H1 (cell line): ENCODE measurements around the gene PAF1. TPM values are rescaled to one million over a fixed set of nuclear protein-coding genes. Genes with fewer than 3 reads are reported as not detected.

ENCODE experiments used
- CTCF ChIA-PET: fragments of 300-600 bp; sonication (Branson Sonifier 250); formaldehyde crosslinking; loops from one replicate; lab custom pipeline; 2021; ENCODE audit not compliant: partially characterized antibody; lab: Charles Lee
- POLR2A ChIA-PET: fragments of 300-600 bp; sonication (Branson Sonifier 250); formaldehyde crosslinking; loops from one replicate; lab custom pipeline; 2021; ENCODE audit warnings: inconsistent platforms; ENCODE audit not compliant: partially characterized antibody; lab: Charles Lee
- DNase-seq, 2 experiments: peaks; one replicate each; pipeline versions ENCODE4 v3.0.0 to v3.0.0-alpha.2; 2010 to 2022; ENCODE audit warnings: low spot score in 2 of 2, low read depth in 1 of 2, mixed read lengths in 1 of 2
- FAIRE-seq: peaks from 2 replicates; lab custom pipeline; 2011; peaks lifted over from hg19 to GRCh38; lab: Jason Lieb, UNC
- H2AFZ ChIP-seq: 2 replicates; pipeline ENCODE4 v1.8.1; 2012; ENCODE audit warnings: low read length, inconsistent platforms
- H2AK5ac ChIP-seq: 2 replicates; pipeline ENCODE4 v1.6.1; 2013; ENCODE audit warnings: low read depth, low read length
- H2BK120ac ChIP-seq: replicated peaks from 2 replicates; pipeline ENCODE3; 2013; ENCODE audit warnings: low read depth, low read length, inconsistent platforms
- H2BK12ac ChIP-seq: 2 replicates; pipeline ENCODE4 v1.6.1; 2013; ENCODE audit warnings: low read depth, low read length
- H2BK15ac ChIP-seq: 2 replicates; pipeline ENCODE4 v1.6.1; 2013; ENCODE audit warnings: low read length
- H2BK20ac ChIP-seq: 2 replicates; pipeline ENCODE4 v1.6.1; 2013; ENCODE audit warnings: low read length
- H2BK5ac ChIP-seq: 2 replicates; pipeline ENCODE4 v1.6.1; 2013; ENCODE audit warnings: low read depth, low read length
- H3K14ac ChIP-seq: 2 replicates; pipeline ENCODE4 v1.6.1; 2013; ENCODE audit warnings: inconsistent platforms; ENCODE audit not compliant: insufficient read length
- H3K18ac ChIP-seq: 2 replicates; pipeline ENCODE4 v1.6.1; 2013; ENCODE audit warnings: low read length; ENCODE audit errors: extremely low read depth
- H3K23ac ChIP-seq: 2 replicates; pipeline ENCODE4 v1.6.1; 2013; ENCODE audit warnings: inconsistent platforms; ENCODE audit not compliant: insufficient read length
- H3K23me2 ChIP-seq: 2 replicates; pipeline ENCODE4 v1.6.1; 2013; ENCODE audit warnings: low read depth, low read length
- H3K27ac ChIP-seq: 2 replicates; pipeline ENCODE4 v1.6.1; 2011; ENCODE audit warnings: low read depth, low read length, inconsistent platforms
- H3K27me3 ChIP-seq, 4 experiments: replicated peaks in 1 of 4; 1 replicate in 1 of 4; 2 replicates in 3 of 4; pipeline versions ENCODE4 v1.6.1 to v1.8.1; 2011 to 2013; ENCODE audit warnings: low read length in 3 of 4, mild to moderate bottlenecking in 3 of 4, inconsistent platforms in 2 of 4, mixed read lengths in 2 of 4, moderate library complexity in 1 of 4; ENCODE audit not compliant: control insufficient read depth in 3 of 4, insufficient read depth in 3 of 4; ENCODE audit errors: extremely low read depth in 1 of 4
- H3K36me3 ChIP-seq, 4 experiments: 2 replicates each; pipeline versions ENCODE4 v1.6.1 to v1.8.1; 2011 to 2013; ENCODE audit warnings: mild to moderate bottlenecking in 4 of 4, low read length in 3 of 4, moderate library complexity in 2 of 4, control low read depth in 1 of 4, inconsistent platforms in 1 of 4; ENCODE audit not compliant: insufficient read depth in 4 of 4, control insufficient read depth in 2 of 4
- H3K4ac ChIP-seq: replicated peaks from 2 replicates; pipeline ENCODE3; 2013; ENCODE audit warnings: low read length, low read depth, mixed read lengths, inconsistent platforms; ENCODE audit not compliant: insufficient read length
- H3K4me1 ChIP-seq, 4 experiments: replicated peaks in 1 of 4; 1 replicate in 1 of 4; 2 replicates in 3 of 4; pipeline versions ENCODE4 v1.6.1 to v1.8.1; 2011 to 2013; ENCODE audit warnings: low read length in 3 of 4, inconsistent platforms in 2 of 4, mixed read lengths in 1 of 4; ENCODE audit not compliant: insufficient read depth in 4 of 4, control insufficient read depth in 3 of 4
- H3K4me2 ChIP-seq, 2 experiments: 2 replicates each; pipeline versions ENCODE4 v1.6.1 to v1.8.1; 2011 to 2013; ENCODE audit warnings: low read depth in 2 of 2, low read length in 2 of 2, control low read depth in 1 of 2, inconsistent platforms in 1 of 2, mild to moderate bottlenecking in 1 of 2; ENCODE audit not compliant: insufficient read depth in 1 of 2
- H3K4me3 ChIP-seq, 4 experiments: fragments of 200-600, 300-600 bp in 1 of 4; sonication (generic), shearing (Covaris generic), sonication (Bioruptor Twin) in 1 of 4; 2 replicates each; pipeline versions ENCODE4 v1.5.1 to v1.8.1; 2011 to 2016; ENCODE audit warnings: low read length in 4 of 4, low read depth in 3 of 4, control low read depth in 2 of 4, inconsistent platforms in 2 of 4, mild to moderate bottlenecking in 2 of 4, mixed read lengths in 1 of 4, moderate library complexity in 1 of 4; ENCODE audit not compliant: insufficient read depth in 2 of 4; ENCODE audit errors: extremely low read depth in 1 of 4
- H3K56ac ChIP-seq: replicated peaks from 2 replicates; pipeline ENCODE3; 2013; ENCODE audit warnings: low read depth, mild to moderate bottlenecking, mixed read lengths, low read length, inconsistent platforms; ENCODE audit not compliant: insufficient read length
- H3K79me1 ChIP-seq: 2 replicates; pipeline ENCODE4 v1.6.1; 2013; ENCODE audit warnings: low read depth, low read length, control low read depth
- H3K79me2 ChIP-seq, 2 experiments: 2 replicates each; pipeline versions ENCODE4 v1.6.1 to v1.8.1; 2012 to 2013; ENCODE audit warnings: low read length in 2 of 2, mild to moderate bottlenecking in 2 of 2, inconsistent platforms in 1 of 2; ENCODE audit not compliant: insufficient read depth in 2 of 2, control insufficient read depth in 1 of 2
- H3K9ac ChIP-seq, 4 experiments: replicated peaks in 1 of 4; 1 replicate in 1 of 4; 2 replicates in 3 of 4; pipeline versions ENCODE4 v1.6.1 to v1.8.1; 2011 to 2013; ENCODE audit warnings: low read depth in 3 of 4, low read length in 3 of 4, control low read depth in 2 of 4, mild to moderate bottlenecking in 2 of 4, moderate library complexity in 2 of 4, inconsistent platforms in 1 of 4; ENCODE audit errors: extremely low read depth in 1 of 4
- H3K9me3 ChIP-seq, 2 experiments: 2 replicates each; pipeline versions ENCODE4 v1.6.1 to v1.8.1; 2012 to 2013; ENCODE audit warnings: mild to moderate bottlenecking in 2 of 2, moderate library complexity in 2 of 2, control low read depth in 1 of 2, inconsistent platforms in 1 of 2, low read depth in 1 of 2, low read length in 1 of 2, mixed read lengths in 1 of 2; ENCODE audit not compliant: insufficient read depth in 2 of 2
- H4K20me1 ChIP-seq, 2 experiments: replicated peaks in 1 of 2; 2 replicates each; pipeline versions ENCODE3 to v1.8.1; 2011 to 2013; ENCODE audit warnings: inconsistent platforms in 2 of 2, low read length in 2 of 2, mild to moderate bottlenecking in 1 of 2; ENCODE audit not compliant: insufficient read depth in 2 of 2, control insufficient read depth in 1 of 2
- H4K5ac ChIP-seq: 2 replicates; pipeline ENCODE4 v1.6.1; 2013; ENCODE audit warnings: low read length, low read depth, mixed read lengths, inconsistent platforms; ENCODE audit not compliant: insufficient read length
- H4K8ac ChIP-seq: 2 replicates; pipeline ENCODE4 v1.8.0; 2013; ENCODE audit warnings: mild to moderate bottlenecking, moderate library complexity, low read length, inconsistent platforms; ENCODE audit not compliant: insufficient read depth; ENCODE audit errors: extremely low read depth
- H4K91ac ChIP-seq: replicated peaks from 2 replicates; pipeline ENCODE3; 2013; ENCODE audit warnings: low read length, mixed read lengths, inconsistent platforms; ENCODE audit not compliant: insufficient read length
- BRCA1 ChIP-seq: IDR thresholded peaks from 2 replicates; pipeline ENCODE4 v1.6.1; 2012; ENCODE audit warnings: low read depth, low read length, improper control_type of control experiment
- CHD2 ChIP-seq: IDR thresholded peaks from 2 replicates; pipeline ENCODE4 v1.6.1; 2012; ENCODE audit warnings: low read length, improper control_type of control experiment
- FOSL1 ChIP-seq: IDR thresholded peaks from 2 replicates; pipeline ENCODE4 v1.6.1; 2011; ENCODE audit warnings: mild to moderate bottlenecking, low read depth, low read length, moderate library complexity; ENCODE audit not compliant: insufficient read depth
- GABPA ChIP-seq: IDR thresholded peaks from 2 replicates; pipeline ENCODE4 v1.6.1; 2011; ENCODE audit warnings: mild to moderate bottlenecking, low read length, moderate library complexity, borderline replicate concordance; ENCODE audit not compliant: insufficient read depth
- JUN ChIP-seq: IDR thresholded peaks from 2 replicates; pipeline ENCODE4 v1.6.1; 2011; ENCODE audit warnings: low read depth, mild to moderate bottlenecking, improper control_type of control experiment, low read length
- POLR2AphosphoS5 ChIP-seq: IDR thresholded peaks from 2 replicates; pipeline ENCODE4 v1.6.1; 2011; ENCODE audit warnings: low read depth, low read length
- POU5F1 ChIP-seq: IDR thresholded peaks from 2 replicates; pipeline ENCODE4 v1.6.1; 2011; ENCODE audit warnings: low read depth, mild to moderate bottlenecking, low read length, moderate library complexity
- RBBP5 ChIP-seq: IDR thresholded peaks from 2 replicates; pipeline ENCODE4 v1.7.1; 2012; ENCODE audit warnings: low read depth, mild to moderate bottlenecking, inconsistent platforms, low read length, moderate library complexity, borderline replicate concordance
- SUZ12 ChIP-seq: fragments of 200-600 bp; sonication (generic); IDR thresholded peaks from 2 replicates; pipeline ENCODE4 v1.6.1; 2012; ENCODE audit warnings: mild to moderate bottlenecking, inconsistent platforms, low read length, moderate library complexity, mixed read lengths
- TAF1 ChIP-seq: IDR thresholded peaks from 2 replicates; pipeline ENCODE4 v1.6.1; 2011; ENCODE audit warnings: mild to moderate bottlenecking, low read depth, low read length
- TBP ChIP-seq: IDR thresholded peaks from 2 replicates; pipeline ENCODE4 v1.6.1; 2011; ENCODE audit warnings: low read depth, low read length, improper control_type of control experiment
- YY1 ChIP-seq: IDR thresholded peaks from 2 replicates; pipeline ENCODE4 v1.6.1; 2011; ENCODE audit warnings: low read depth, mild to moderate bottlenecking, low read length
- WGBS, 2 experiments: shearing (Covaris generic) in 1 of 2; methylation state at CpG; one replicate each; pipeline versions ENCODE4 v1.1.6 to v1.1.7; 2013 to 2015; ENCODE audit warnings: low lambda C conversion rate in 2 of 2, mixed read lengths in 2 of 2, inconsistent platforms in 1 of 2, low coverage in 1 of 2, missing lambda C conversion rate in 1 of 2; ENCODE audit not compliant: insufficient replicate concordance in 2 of 2, insufficient coverage in 1 of 2, insufficient read length in 1 of 2; ENCODE audit errors: extremely low coverage in 1 of 2, missing lambda C conversion rate in 1 of 2; 5-methylcytosine and 5-hydroxymethylcytosine counted together
- polyA plus RNA-seq, 7 experiments: library from polyadenylated mRNA; depleted of rRNA in 3 of 7; stranded (reverse) in 5 of 7; unstranded in 2 of 7; fragments of >200 nt in 5 of 7; fragments of 200-250 nt in 2 of 7; gene quantifications; 1 replicate in 5 of 7; 2 replicates in 1 of 7; 4 replicates in 1 of 7; pipeline versions ENCODE4 v1.2.1 to v1.2.3, GENCODE V29; 2011 to 2013; ENCODE audit warnings: missing spikeins in 2 of 7, mixed read lengths in 2 of 7
- total RNA-seq: library from RNA; stranded (reverse); fragmentation: NEBNext Ultra II Directional; extraction: Animal tissue kit (Norgen Biotek cat#: 25700); gene quantifications from 2 replicates; pipeline ENCODE4 v1.2.1, GENCODE V29; 2021
- TF ChIP-seq, protein P1 (sequence below): IDR thresholded peaks from 2 replicates; pipeline ENCODE4 v1.6.1; 2012; ENCODE audit warnings: inconsistent platforms
- TF ChIP-seq, protein P2 (sequence below): IDR thresholded peaks from 2 replicates; pipeline ENCODE4 v1.6.1; 2011; ENCODE audit warnings: low read length, improper control_type of control experiment

Gene PAF1
- total and polyA plus RNA-seq, 2 of the 8 experiments (the other 6 are each of a cell fraction or from before 2014, with no cell fraction given), result 31.4 to 58.6 TPM

DNA sequence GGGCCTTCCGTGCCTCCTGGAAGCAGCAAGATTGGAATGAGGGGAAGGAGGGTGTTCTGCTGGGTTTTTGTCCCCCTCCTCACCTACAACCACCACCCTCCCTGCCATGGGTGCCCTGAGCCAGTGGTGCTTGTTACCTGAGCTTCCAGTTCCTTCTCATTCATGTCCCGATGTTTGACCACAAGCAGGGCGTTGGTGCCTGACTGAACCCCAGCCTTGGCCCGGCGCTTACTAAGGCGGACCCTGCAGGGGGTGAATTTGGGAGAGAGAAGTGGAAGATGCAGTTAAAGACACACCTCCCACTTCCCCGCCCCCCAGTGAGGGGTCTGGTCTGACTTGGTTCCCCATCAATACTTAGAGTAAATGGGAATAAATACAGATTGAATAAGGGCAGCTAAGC, 4.3 kb downstream of the PAF1 start:
- H4K8ac ChIP-seq, result no peak overlapping the region
- POLR2A ChIA-PET, result interaction anchor here (0.8 to 1.5 kb wide), 7 partner anchors 12 to 45 kb away, joined by 3 to 5 read pairs (median 3); partner anchors contain the start of gene SAMD4B
- H2BK15ac ChIP-seq, result no peak overlapping the region
- no peak overlapping the region for H3K14ac ChIP-seq
- H4K20me1 ChIP-seq, result peaks cover 0 to 6% of the 10 kb centered on the region in 2 experiments
- H2AFZ ChIP-seq, result no peak overlapping the region
- 91% methylated on average over 7 of the region's 7 CpGs; no CpG with 5 or more reads in 1 of the 2 experiments for WGBS, 2 experiments
- H3K79me1 ChIP-seq, result peaks cover 5% of the 10 kb centered on the region
- H2BK12ac ChIP-seq, result no peak overlapping the region
- H3K9ac ChIP-seq, result no peak overlapping the region
- DNase-seq (no peak), FAIRE-seq (no peak)
- H2BK120ac ChIP-seq, result no peak overlapping the region
- no peak overlapping the region for H3K56ac ChIP-seq
- peaks cover 2% of the 10 kb centered on the region; the same call in 1 of the 2 replicates for H3K23me2 ChIP-seq
- no peak overlapping the region for H3K4ac ChIP-seq
- CTCF ChIA-PET, result interaction anchor here (0.7 kb wide), 1 partner anchor 14 kb away, joined by 3 read pairs; no protein-coding TSS in a partner anchor
- H3K23ac ChIP-seq, result no peak overlapping the region
- H2BK5ac ChIP-seq, result no peak overlapping the region
- no peak overlapping the region for H2AK5ac ChIP-seq
- peaks cover 0 to 5% of the 10 kb centered on the region in 2 experiments; a peak in 1 of 4 replicates for H3K79me2 ChIP-seq
- H3K27me3 ChIP-seq, result no peaks in the 10 kb centered on the region
- H3K4me3 ChIP-seq, result no peak overlapping the region
- no peaks in the 10 kb centered on the region for H3K9me3 ChIP-seq
- H3K36me3 ChIP-seq, result peaks cover 10 to 60% (median 28%) of the 10 kb centered on the region in 4 experiments; a peak in 6 of 8 replicates
- H3K18ac ChIP-seq, result no peak overlapping the region
- H3K4me2 ChIP-seq, result no peak overlapping the region
- H4K5ac ChIP-seq, result no peak overlapping the region
- H3K27ac ChIP-seq, result no peak overlapping the region
- no peak overlapping the region for H2BK20ac ChIP-seq
- H3K4me1 ChIP-seq, result peaks cover 0 to 10% (median 4%) of the 10 kb centered on the region in 4 experiments; a peak in 4 of 7 replicates
- H4K91ac ChIP-seq, result no peak overlapping the region
- TF ChIP-seq POLR2AphosphoS5 (no peak), CHD2 (no peak), BRCA1 (no peak), SUZ12 (no peak), POU5F1 (no peak), TBP (no peak), JUN (no peak), YY1 (no peak), FOSL1 (no peak), RBBP5 (no peak), TAF1 (no peak), GABPA (no peak)
- TF ChIP-seq, protein P1, sequence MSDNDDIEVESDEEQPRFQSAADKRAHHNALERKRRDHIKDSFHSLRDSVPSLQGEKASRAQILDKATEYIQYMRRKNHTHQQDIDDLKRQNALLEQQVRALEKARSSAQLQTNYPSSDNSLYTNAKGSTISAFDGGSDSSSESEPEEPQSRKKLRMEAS, result no peak
- TF ChIP-seq, protein P2, sequence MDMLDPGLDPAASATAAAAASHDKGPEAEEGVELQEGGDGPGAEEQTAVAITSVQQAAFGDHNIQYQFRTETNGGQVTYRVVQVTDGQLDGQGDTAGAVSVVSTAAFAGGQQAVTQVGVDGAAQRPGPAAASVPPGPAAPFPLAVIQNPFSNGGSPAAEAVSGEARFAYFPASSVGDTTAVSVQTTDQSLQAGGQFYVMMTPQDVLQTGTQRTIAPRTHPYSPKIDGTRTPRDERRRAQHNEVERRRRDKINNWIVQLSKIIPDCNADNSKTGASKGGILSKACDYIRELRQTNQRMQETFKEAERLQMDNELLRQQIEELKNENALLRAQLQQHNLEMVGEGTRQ, result no peak
